ENCODE measurements around the gene VDAC2. TPM values are rescaled to one million over a fixed set of nuclear protein-coding genes. Genes with fewer than 3 reads are reported as not detected.
"Not testable (repeated sequence)": the region's sequence is repeated elsewhere in the genome, so short reads cannot be mapped to it uniquely, and the experiment has no call there.

Gene VDAC2
- total and polyA plus RNA-seq, 10 of the 15 experiments (the other 5 are each of a cell fraction or from before 2014, with no cell fraction given), result 73.4 to 294 (median 146) TPM

DNA sequence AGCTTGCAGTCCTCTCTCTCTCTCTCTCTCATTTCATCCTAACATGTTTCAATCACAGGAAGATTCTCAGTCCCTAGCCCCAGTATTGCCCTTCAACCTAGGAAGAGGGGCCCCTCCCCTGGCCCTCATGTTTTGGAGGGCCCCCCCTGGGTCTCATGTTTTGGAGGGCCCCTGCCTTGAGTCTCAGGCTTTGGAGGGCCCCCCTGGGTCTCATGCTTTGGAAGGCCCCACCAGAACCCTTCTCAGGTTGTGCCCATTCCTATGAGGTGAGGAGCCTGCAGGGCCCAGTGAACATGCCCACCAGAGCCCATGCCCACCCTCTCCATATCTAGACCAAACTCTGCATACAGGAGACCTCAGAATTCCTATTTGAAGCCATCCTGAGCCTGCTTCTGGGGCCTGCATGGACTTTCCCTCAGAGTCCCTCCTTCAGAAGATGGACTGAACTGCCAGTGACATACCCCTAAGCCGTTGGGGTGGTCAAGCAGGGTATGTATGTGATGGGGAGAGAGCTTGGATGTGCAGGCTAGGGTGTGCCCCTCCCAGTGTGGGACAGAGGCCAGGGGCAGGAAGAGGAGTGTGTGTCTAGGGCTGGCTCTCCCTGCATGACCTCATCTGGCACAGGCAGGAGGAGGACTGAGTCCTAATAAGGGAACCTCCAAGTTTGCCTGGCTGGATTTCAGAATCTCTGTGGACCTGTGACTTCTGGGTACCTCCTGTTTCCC lies 8.1 kb upstream of the VDAC2 start:
- Histone ChIP-seq H3K36me3 (ENCODE audit: control insufficient read depth in 2 of 2, insufficient read depth in 2 of 2, low read length in 1 of 2) (no peaks in the 10 kb centered on the region), H3K9me3 (replicated peaks; ENCODE audit: control insufficient read depth, insufficient read depth, low read length) (no peaks in the 10 kb centered on the region), H3K4me1 (ENCODE audit: control insufficient read depth, insufficient read depth, low read length) (no peaks in the 10 kb centered on the region), H3K4me2 (ENCODE audit: control insufficient read depth, insufficient read depth) (no peak overlapping the region), H3K79me2 (ENCODE audit: control insufficient read depth, insufficient read depth, low read length) (no peaks in the 10 kb centered on the region), H3K9ac (ENCODE audit: control insufficient read depth, insufficient read depth, low read length) (no peak overlapping the region), H3K27ac (ENCODE audit: control insufficient read depth, insufficient read depth) (no peak overlapping the region), H2AFZ (ENCODE audit: control insufficient read depth, low read depth, low read length) (no peak overlapping the region), H3K4me3 (no peak overlapping the region), H4K20me1 (ENCODE audit: control insufficient read depth, insufficient read depth) (no peaks in the 10 kb centered on the region), H3K27me3 (replicated peaks in 1 of 2; ENCODE audit: control insufficient read depth in 2 of 2, insufficient read depth in 2 of 2, low read length in 1 of 2) (no peaks in the 10 kb centered on the region)
- ChIA-PET CTCF (interaction anchor here (0.7 to 3.2 kb wide), 2 partner anchors 14 to 247 kb away, joined by 3 to 12 read pairs; no protein-coding TSS in a partner anchor), RAD21 (ENCODE audit: unreplicated experiment) (no interaction called here), SMC1A (ENCODE audit: uncharacterized antibody, unreplicated experiment) (no interaction called here), POLR2A (no interaction called here)
- no peak for FAIRE-seq
- no peak for DNase-seq (ENCODE audit: low read depth, low spot score)
- no TSS peak for BruUV-seq (replicated peaks)
- in situ Hi-C loops (cut with MboI) (no loop called here), intact Hi-C loops (cut with micrococcal nuclease; ENCODE audit: unreplicated experiment) (no loop called here)
- 48% methylated on average over 1 of the region's 1 CpG for WGBS (ENCODE audit: insufficient coverage, insufficient replicate concordance, low lambda C conversion rate, missing lambda C conversion rate)
- TF ChIP-seq EZH2 (IDR thresholded peaks at IDR 0.05; ENCODE audit: borderline replicate concordance, control insufficient read depth, low read depth, low read length) (no peak), SUPT20H (IDR thresholded peaks at IDR 0.05; ENCODE audit: borderline replicate concordance, control insufficient read depth, low read depth, low read length) (no peak), HCFC1 (IDR thresholded peaks at IDR 0.05; ENCODE audit: low read length) (no peak), NR2F1 (conservative IDR thresholded peaks at IDR 0.05) (no peak), CHD2 (IDR thresholded peaks at IDR 0.05; ENCODE audit: borderline replicate concordance, low read depth, low read length) (no peak), BRCA1 (IDR thresholded peaks at IDR 0.05; ENCODE audit: low read depth, low read length) (no peak), RFX5 (IDR thresholded peaks at IDR 0.05; ENCODE audit: low read depth, low read length) (no peak), CBFB (IDR thresholded peaks at IDR 0.05; ENCODE audit: low read depth) (no peak), KDM1A (IDR thresholded peaks at IDR 0.05; ENCODE audit: borderline replicate concordance) (no peak)
- no peak for ATAC-seq

DNA sequence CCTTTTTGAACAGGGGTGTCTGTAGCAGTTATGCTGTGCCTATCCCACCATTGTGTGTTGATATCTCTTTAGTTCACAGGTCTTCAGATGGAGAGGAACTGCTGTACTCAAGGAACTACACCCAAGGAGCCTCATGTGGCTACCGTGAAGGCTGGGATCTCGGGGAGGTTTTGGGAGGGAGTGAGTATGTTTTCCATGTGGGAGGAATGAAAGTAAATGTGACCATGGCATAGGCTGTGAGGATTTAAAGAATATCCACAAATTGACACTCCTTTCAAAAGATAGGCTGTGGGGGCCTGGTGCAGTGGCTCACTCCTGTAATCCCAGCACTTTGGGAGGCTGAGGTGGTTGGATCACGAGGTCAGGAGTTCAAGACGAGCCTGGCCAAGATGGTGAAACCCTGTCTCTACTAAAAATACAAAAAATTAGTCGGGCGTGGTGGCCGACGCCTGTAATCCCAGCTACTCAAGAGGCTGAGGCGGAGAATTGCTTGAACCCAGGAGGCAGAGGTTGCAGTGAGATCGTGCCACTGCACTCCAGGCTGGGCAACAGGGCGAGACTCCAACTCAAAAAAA lies 7.5 kb upstream of the VDAC2 start:
- ChIA-PET CTCF (interaction anchor here (0.7 to 3.6 kb wide), 2 partner anchors 27 to 248 kb away, joined by 3 to 16 read pairs; no protein-coding TSS in a partner anchor), SMC1A (ENCODE audit: uncharacterized antibody, unreplicated experiment) (interaction anchor here (0.7 kb wide), 1 partner anchor 20 kb away, joined by 3 read pairs; no protein-coding TSS in a partner anchor)
- H4K20me1 ChIP-seq (ENCODE audit: control insufficient read depth, insufficient read depth); H2AFZ ChIP-seq (ENCODE audit: control insufficient read depth, low read depth, low read length); BruUV-seq (replicated peaks); intact Hi-C loops (cut with micrococcal nuclease; ENCODE audit: unreplicated experiment); ATAC-seq; H3K9me3 ChIP-seq (replicated peaks; ENCODE audit: control insufficient read depth, insufficient read depth, low read length); H3K4me1 ChIP-seq (ENCODE audit: control insufficient read depth, insufficient read depth, low read length); in situ Hi-C loops (cut with MboI); H3K79me2 ChIP-seq (ENCODE audit: control insufficient read depth, insufficient read depth, low read length); H3K27ac ChIP-seq (ENCODE audit: control insufficient read depth, insufficient read depth); H3K36me3 ChIP-seq (ENCODE audit: control insufficient read depth in 2 of 2, insufficient read depth in 2 of 2, low read length in 1 of 2); RAD21 ChIA-PET (ENCODE audit: unreplicated experiment); H3K9ac ChIP-seq (ENCODE audit: control insufficient read depth, insufficient read depth, low read length); H3K4me3 ChIP-seq; DNase-seq (ENCODE audit: low read depth, low spot score); POLR2A ChIA-PET; H3K27me3 ChIP-seq (replicated peaks in 1 of 2; ENCODE audit: control insufficient read depth in 2 of 2, insufficient read depth in 2 of 2, low read length in 1 of 2); FAIRE-seq; H3K4me2 ChIP-seq (ENCODE audit: control insufficient read depth, insufficient read depth): not testable (repeated sequence)
- 62% methylated on average over 8 of the region's 11 CpGs for WGBS (ENCODE audit: insufficient coverage, insufficient replicate concordance, low lambda C conversion rate, missing lambda C conversion rate)
